IMR-90 (cell line): Measurements from ENCODE around the gene ADAM17. TPM values are rescaled to one million over a fixed set of nuclear protein-coding genes. Genes with fewer than 3 reads are reported as not detected.

Source experiments
- ATAC-seq: fragments of 200-7000 bp; cut with Tn5 transposase; 2 replicates; pipeline ENCODE4 v1.9.1; 2020; ENCODE audit warnings: low read depth, mild to moderate bottlenecking, moderate library complexity
- BruUV-seq: library from RNA; stranded (reverse); fragments of 400-500 nt; replicated peaks from 2 replicates; lab custom pipeline; 2021; lab: Mats Ljungman, UMichigan
- CTCF ChIA-PET: fragments of 300-600 bp; formaldehyde crosslinking; extraction: SDS; loops from one replicate; lab custom pipeline; 2021; ENCODE audit warnings: antibody characterized with exemption; lab: Yijun Ruan, JAX
- POLR2A ChIA-PET: fragments of 300-600 bp; sonication (Branson Sonifier 250); formaldehyde crosslinking; loops from one replicate; lab custom pipeline; 2022; ENCODE audit warnings: antibody characterized with exemption; ENCODE audit not compliant: unreplicated experiment; lab: Charles Lee
- DNase-seq: peaks from one replicate; pipeline ENCODE4 v3.0.0; 2013
- H2AFZ ChIP-seq: replicated peaks from 2 replicates; pipeline ENCODE3; 2013; ENCODE audit warnings: low read length, mild to moderate bottlenecking; ENCODE audit not compliant: poor library complexity
- H2AK5ac ChIP-seq: 2 replicates; pipeline ENCODE4 v1.6.1; 2013; ENCODE audit warnings: low read depth, low read length, inconsistent platforms
- H2AK9ac ChIP-seq: replicated peaks from 2 replicates; pipeline ENCODE3; 2013; ENCODE audit warnings: mild to moderate bottlenecking, low read depth, low read length, moderate library complexity; ENCODE audit not compliant: poor library complexity
- H2BK120ac ChIP-seq: 2 replicates; pipeline ENCODE4 v1.6.1; 2013; ENCODE audit warnings: low read depth, low read length, inconsistent platforms
- H2BK15ac ChIP-seq: 3 replicates; pipeline ENCODE4 v1.6.1; 2013; ENCODE audit warnings: low read depth, low read length, inconsistent platforms
- H2BK20ac ChIP-seq: 2 replicates; pipeline ENCODE4 v1.6.1; 2013; ENCODE audit warnings: low read depth, mild to moderate bottlenecking, inconsistent platforms, low read length, moderate library complexity
- H2BK5ac ChIP-seq: 2 replicates; pipeline ENCODE4 v1.6.1; 2013; ENCODE audit warnings: mild to moderate bottlenecking, low read depth, low read length, inconsistent platforms; ENCODE audit not compliant: poor library complexity, severe bottlenecking
- H3K14ac ChIP-seq: replicated peaks from 2 replicates; pipeline ENCODE4 v1.6.1; 2013; ENCODE audit warnings: low read depth, low read length, inconsistent platforms
- H3K18ac ChIP-seq: 2 replicates; pipeline ENCODE4 v1.6.1; 2013; ENCODE audit warnings: low read depth, low read length, control low read depth
- H3K23ac ChIP-seq: 2 replicates; pipeline ENCODE4 v1.6.1; 2013; ENCODE audit warnings: low read depth, low read length, inconsistent platforms
- H3K27ac ChIP-seq: 2 replicates; pipeline ENCODE4 v1.5.1; 2013; ENCODE audit warnings: mild to moderate bottlenecking, control low read depth, low read length; ENCODE audit not compliant: insufficient read depth
- H3K27me3 ChIP-seq: 2 replicates; pipeline ENCODE4 v1.6.1; 2013; ENCODE audit warnings: low read length; ENCODE audit not compliant: control insufficient read depth, insufficient read depth
- H3K36me3 ChIP-seq: 2 replicates; pipeline ENCODE4 v1.6.1; 2013; ENCODE audit warnings: low read length, mixed read lengths; ENCODE audit not compliant: control insufficient read depth, insufficient read depth
- H3K4ac ChIP-seq: 2 replicates; pipeline ENCODE4 v1.6.1; 2013; ENCODE audit warnings: low read depth, low read length, inconsistent platforms
- H3K4me1 ChIP-seq: 2 replicates; pipeline ENCODE4 v1.6.1; 2013; ENCODE audit warnings: low read length, mixed read lengths; ENCODE audit not compliant: control insufficient read depth, insufficient read depth
- H3K4me2 ChIP-seq: 2 replicates; pipeline ENCODE4 v1.6.1; 2013; ENCODE audit warnings: low read depth, mild to moderate bottlenecking, control low read depth, low read length, moderate library complexity
- H3K4me3 ChIP-seq: 2 replicates; pipeline ENCODE4 v1.5.1; 2013; ENCODE audit warnings: low read depth, mild to moderate bottlenecking, control low read depth, low read length, moderate library complexity; ENCODE audit not compliant: insufficient read depth
- H3K56ac ChIP-seq: 2 replicates; pipeline ENCODE4 v1.6.1; 2013; ENCODE audit warnings: low read length, inconsistent platforms; ENCODE audit not compliant: insufficient read depth; ENCODE audit errors: extremely low read depth
- H3K79me1 ChIP-seq, 2 experiments: 2 replicates each; pipeline ENCODE4 v1.6.1; 2013; ENCODE audit warnings: low read length in 2 of 2, inconsistent platforms in 1 of 2, low read depth in 1 of 2
- H3K9ac ChIP-seq: 2 replicates; pipeline ENCODE4 v1.6.1; 2013; ENCODE audit warnings: low read depth, low read length, control low read depth
- H3K9me1 ChIP-seq: 2 replicates; pipeline ENCODE4 v1.6.1; 2013; ENCODE audit warnings: low read length, inconsistent platforms; ENCODE audit not compliant: insufficient read depth
- H3K9me3 ChIP-seq: 2 replicates; pipeline ENCODE4 v1.6.1; 2013; ENCODE audit warnings: low read length; ENCODE audit not compliant: control insufficient read depth, insufficient read depth
- H4K20me1 ChIP-seq: 2 replicates; pipeline ENCODE4 v1.6.1; 2013; ENCODE audit warnings: low read length, inconsistent platforms; ENCODE audit not compliant: insufficient read depth
- H4K5ac ChIP-seq: 2 replicates; pipeline ENCODE4 v1.6.1; 2013; ENCODE audit warnings: mild to moderate bottlenecking, low read depth, low read length, control low read depth
- H4K8ac ChIP-seq, 2 experiments: 2 replicates each; pipeline ENCODE4 v1.6.1; 2013; ENCODE audit warnings: low read depth in 2 of 2, low read length in 2 of 2, control low read depth in 1 of 2, inconsistent platforms in 1 of 2
- H4K91ac ChIP-seq: 2 replicates; pipeline ENCODE4 v1.6.1; 2013; ENCODE audit warnings: low read depth, low read length, inconsistent platforms; ENCODE audit not compliant: insufficient read depth
- BHLHE40 ChIP-seq: fragments of 150-350 bp; IDR thresholded peaks from 2 replicates; pipeline ENCODE4 v1.6.1; 2016; ENCODE audit warnings: mild to moderate bottlenecking, low read depth, low read length
- CHD1 ChIP-seq: IDR thresholded peaks from 2 replicates; pipeline ENCODE4 v1.6.1; 2012; ENCODE audit warnings: low read depth, low read length, improper control_type of control experiment
- FOS ChIP-seq: fragments of 150-350 bp; IDR thresholded peaks from 2 replicates; pipeline ENCODE4 v1.6.1; 2016; ENCODE audit warnings: low read depth, low read length
- MAFK ChIP-seq: IDR thresholded peaks from 2 replicates; pipeline ENCODE4 v1.6.1; 2012; ENCODE audit warnings: low read depth, low read length, improper control_type of control experiment
- MAZ ChIP-seq: IDR thresholded peaks from 2 replicates; pipeline ENCODE4 v1.6.1; 2012; ENCODE audit warnings: low read depth, mild to moderate bottlenecking, low read length, improper control_type of control experiment, moderate library complexity, borderline replicate concordance
- MXI1 ChIP-seq: IDR thresholded peaks from 2 replicates; pipeline ENCODE4 v1.6.1; 2012; ENCODE audit warnings: low read depth, mild to moderate bottlenecking, low read length, moderate library complexity, borderline replicate concordance
- NFE2L2 ChIP-seq: fragments of 150-350 bp; IDR thresholded peaks from 2 replicates; pipeline ENCODE4 v1.6.1; 2016; ENCODE audit warnings: low read depth, mild to moderate bottlenecking, low read length
- POLR2A ChIP-seq: IDR thresholded peaks from 2 replicates; pipeline ENCODE4 v1.6.1; 2012; ENCODE audit warnings: mild to moderate bottlenecking, low read depth, low read length
- RAD21 ChIP-seq: IDR thresholded peaks from 2 replicates; pipeline ENCODE4 v1.6.1; 2012; ENCODE audit warnings: low read length, improper control_type of control experiment
- RCOR1 ChIP-seq: IDR thresholded peaks from 2 replicates; pipeline ENCODE4 v1.6.1; 2012; ENCODE audit warnings: mild to moderate bottlenecking, low read length, improper control_type of control experiment; ENCODE audit not compliant: insufficient replicate concordance
- RFX5 ChIP-seq: IDR thresholded peaks from 2 replicates; pipeline ENCODE4 v1.8.0; 2012; ENCODE audit warnings: low read depth, mild to moderate bottlenecking, low read length, moderate library complexity
- SMC3 ChIP-seq: fragments of 150-350 bp; IDR thresholded peaks from 2 replicates; pipeline ENCODE4 v1.6.1; 2016; ENCODE audit warnings: low read depth, mild to moderate bottlenecking, antibody characterized with exemption, low read length, moderate library complexity
- WGBS, 2 experiments: methylation state at CpG; one replicate each; pipeline versions ENCODE4 v1.1.5 to v1.1.7; 2013; ENCODE audit warnings: missing lambda C conversion rate in 2 of 2; ENCODE audit not compliant: insufficient read length in 1 of 2; ENCODE audit errors: extremely low coverage in 2 of 2; 5-methylcytosine and 5-hydroxymethylcytosine counted together
- dilution Hi-C: fragments of 300-500 bp; cut with HindIII; formaldehyde crosslinking; loops from one replicate; pipeline ENCODE4 v1.14.3; 2018; ENCODE audit warnings: low sequenced_read_pairs; ENCODE audit not compliant: unreplicated experiment
- in situ Hi-C: fragments of 300-500 bp; cut with MboI; formaldehyde crosslinking; loops from 3 replicates; pipeline ENCODE4 v1.14.3; 2019; ENCODE audit warnings: low sequenced_read_pairs, inconsistent platforms, mixed read lengths
- intact Hi-C: fragments of 100-400 bp; cut with micrococcal nuclease; formaldehyde crosslinking; loops from 2 replicates; pipeline ENCODE4 v1.10.0; 2022
- polyA plus RNA-seq, 3 experiments: library from polyadenylated mRNA; depleted of rRNA; stranded (reverse); fragments of >200 nt; gene quantifications; 2 replicates each; pipeline ENCODE4 v1.2.3, GENCODE V29; 2012; ENCODE audit warnings: low replicate concordance in 1 of 3
- total RNA-seq: library from RNA; depleted of rRNA; stranded (reverse); fragments of >200 nt; gene quantifications from 2 replicates; pipeline ENCODE4 v1.2.3, GENCODE V29; 2012
- TF ChIP-seq, protein P1 (sequence below): conservative IDR thresholded peaks from 2 replicates; pipeline ENCODE4 v1.5.1; 2012; ENCODE audit warnings: mild to moderate bottlenecking, low read depth, low read length, improper control_type of control experiment
- TF ChIP-seq, protein P2 (sequence below): fragments of 150-350 bp; IDR thresholded peaks from 2 replicates; pipeline ENCODE4 v1.6.1; 2017; ENCODE audit warnings: mild to moderate bottlenecking, antibody characterized with exemption, low read length, low read depth
- TF ChIP-seq, protein P3 (sequence below): fragments of 150-350 bp; IDR thresholded peaks from 2 replicates; pipeline ENCODE4 v1.6.1; 2016; ENCODE audit warnings: low read depth, mild to moderate bottlenecking, low read length, moderate library complexity, borderline replicate concordance

ADAM17 gene
- total and polyA plus RNA-seq, 2 of the 4 experiments (the other 2 are of a cell fraction) = 9.6 to 34.4 TPM

DNA sequence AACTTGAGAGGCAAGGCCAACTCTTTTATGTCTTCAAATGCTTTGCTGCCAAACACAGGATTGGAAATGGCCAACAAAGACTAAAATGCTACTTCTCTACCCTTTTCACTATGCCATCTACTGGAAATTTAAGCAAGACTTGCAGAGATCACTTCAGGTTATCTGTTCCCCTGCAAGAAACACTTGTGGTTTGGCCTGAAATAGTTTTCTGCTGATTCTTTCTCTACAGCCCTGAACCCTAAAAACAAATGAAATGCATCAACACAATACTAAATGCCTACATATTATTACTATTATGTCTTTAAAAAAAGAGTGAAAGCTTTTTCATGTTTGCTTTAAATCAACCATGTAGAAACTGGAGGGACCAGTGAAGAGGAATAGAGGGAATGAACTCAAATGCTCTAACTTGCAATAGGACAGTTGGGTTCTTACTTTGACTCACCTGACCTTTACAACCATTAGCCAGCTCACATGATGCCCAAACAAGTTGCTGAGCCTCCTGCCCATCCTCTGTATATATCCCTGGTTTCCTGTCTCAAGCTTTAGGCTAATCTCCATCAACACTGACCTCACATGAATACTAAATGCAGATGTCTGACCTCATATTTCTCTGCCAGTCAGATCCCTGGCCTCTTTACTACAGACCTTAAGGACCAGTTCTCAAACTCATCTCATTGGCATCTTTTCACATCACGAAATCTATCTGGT, 17.5 kb upstream of the ADAM17 start:
- ATAC-seq (peak; percentile 61), DNase-seq (peak; percentile 65)
- H4K20me1 ChIP-seq = peaks cover 3% of the 10 kb centered on the region; the same call in 1 of the 2 replicates
- ChIA-PET POLR2A (no interaction called here), CTCF (no interaction called here)
- H3K4ac ChIP-seq = no peak overlapping the region
- no peak overlapping the region for H2AFZ ChIP-seq
- intact Hi-C loops (no loop called here), dilution Hi-C loops (no loop called here), in situ Hi-C loops (no loop called here)
- no peak overlapping the region for H3K9ac ChIP-seq
- H2BK20ac ChIP-seq = no peak overlapping the region
- no peak overlapping the region; the same call in 1 of the 2 replicates for H3K23ac ChIP-seq
- no peak overlapping the region for H4K91ac ChIP-seq
- H2AK9ac ChIP-seq = no peak overlapping the region
- peaks cover 4% of the 10 kb centered on the region; the same call in 1 of the 2 replicates for H3K4me1 ChIP-seq
- H2BK15ac ChIP-seq = no peak overlapping the region
- no peaks in the 10 kb centered on the region for H3K9me3 ChIP-seq
- peaks cover 7% of the 10 kb centered on the region for H3K9me1 ChIP-seq
- no peak overlapping the region; the same call in 1 of the 2 replicates for H3K27ac ChIP-seq
- peak overlapping the region; percentile 55 for H3K14ac ChIP-seq
- no peak overlapping the region for H3K4me3 ChIP-seq
- no peak overlapping the region for H4K8ac ChIP-seq
- peak overlapping the region; percentile 21; the same call in 1 of the 2 replicates for H2AK5ac ChIP-seq
- H2BK120ac ChIP-seq = no peak overlapping the region
- no peaks in the 10 kb centered on the region for H3K36me3 ChIP-seq
- no peak overlapping the region for H2BK5ac ChIP-seq
- no CpG with 5 or more reads among the region's 1 CpG for WGBS, 2 experiments
- no peaks in the 10 kb centered on the region for H3K27me3 ChIP-seq
- no peak overlapping the region for H4K5ac ChIP-seq
- H3K4me2 ChIP-seq = peak overlapping the region; percentile 32; the same call in 1 of the 2 replicates
- no peak overlapping the region for H3K18ac ChIP-seq
- no peaks in the 10 kb centered on the region for H3K79me1 ChIP-seq
- BruUV-seq = no TSS peak
- no peak overlapping the region for H3K56ac ChIP-seq
- TF ChIP-seq CHD1 (no peak), RFX5 (no peak), FOS (no peak), RAD21 (no peak), POLR2A (no peak), SMC3 (no peak), MAFK (no peak), RCOR1 (no peak), NFE2L2 (no peak), MXI1 (no peak), MAZ (no peak), BHLHE40 (no peak)
- TF ChIP-seq, protein P1, sequence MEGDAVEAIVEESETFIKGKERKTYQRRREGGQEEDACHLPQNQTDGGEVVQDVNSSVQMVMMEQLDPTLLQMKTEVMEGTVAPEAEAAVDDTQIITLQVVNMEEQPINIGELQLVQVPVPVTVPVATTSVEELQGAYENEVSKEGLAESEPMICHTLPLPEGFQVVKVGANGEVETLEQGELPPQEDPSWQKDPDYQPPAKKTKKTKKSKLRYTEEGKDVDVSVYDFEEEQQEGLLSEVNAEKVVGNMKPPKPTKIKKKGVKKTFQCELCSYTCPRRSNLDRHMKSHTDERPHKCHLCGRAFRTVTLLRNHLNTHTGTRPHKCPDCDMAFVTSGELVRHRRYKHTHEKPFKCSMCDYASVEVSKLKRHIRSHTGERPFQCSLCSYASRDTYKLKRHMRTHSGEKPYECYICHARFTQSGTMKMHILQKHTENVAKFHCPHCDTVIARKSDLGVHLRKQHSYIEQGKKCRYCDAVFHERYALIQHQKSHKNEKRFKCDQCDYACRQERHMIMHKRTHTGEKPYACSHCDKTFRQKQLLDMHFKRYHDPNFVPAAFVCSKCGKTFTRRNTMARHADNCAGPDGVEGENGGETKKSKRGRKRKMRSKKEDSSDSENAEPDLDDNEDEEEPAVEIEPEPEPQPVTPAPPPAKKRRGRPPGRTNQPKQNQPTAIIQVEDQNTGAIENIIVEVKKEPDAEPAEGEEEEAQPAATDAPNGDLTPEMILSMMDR = no peak
- TF ChIP-seq, protein P2, sequence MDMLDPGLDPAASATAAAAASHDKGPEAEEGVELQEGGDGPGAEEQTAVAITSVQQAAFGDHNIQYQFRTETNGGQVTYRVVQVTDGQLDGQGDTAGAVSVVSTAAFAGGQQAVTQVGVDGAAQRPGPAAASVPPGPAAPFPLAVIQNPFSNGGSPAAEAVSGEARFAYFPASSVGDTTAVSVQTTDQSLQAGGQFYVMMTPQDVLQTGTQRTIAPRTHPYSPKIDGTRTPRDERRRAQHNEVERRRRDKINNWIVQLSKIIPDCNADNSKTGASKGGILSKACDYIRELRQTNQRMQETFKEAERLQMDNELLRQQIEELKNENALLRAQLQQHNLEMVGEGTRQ = no peak
- TF ChIP-seq, protein P3, sequence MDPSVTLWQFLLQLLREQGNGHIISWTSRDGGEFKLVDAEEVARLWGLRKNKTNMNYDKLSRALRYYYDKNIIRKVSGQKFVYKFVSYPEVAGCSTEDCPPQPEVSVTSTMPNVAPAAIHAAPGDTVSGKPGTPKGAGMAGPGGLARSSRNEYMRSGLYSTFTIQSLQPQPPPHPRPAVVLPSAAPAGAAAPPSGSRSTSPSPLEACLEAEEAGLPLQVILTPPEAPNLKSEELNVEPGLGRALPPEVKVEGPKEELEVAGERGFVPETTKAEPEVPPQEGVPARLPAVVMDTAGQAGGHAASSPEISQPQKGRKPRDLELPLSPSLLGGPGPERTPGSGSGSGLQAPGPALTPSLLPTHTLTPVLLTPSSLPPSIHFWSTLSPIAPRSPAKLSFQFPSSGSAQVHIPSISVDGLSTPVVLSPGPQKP = no peak
